Panc1 (cell line): ENCODE measurements around the gene RBL1. TPM values are rescaled to one million over a fixed set of nuclear protein-coding genes. Genes with fewer than 3 reads are reported as not detected.

ENCODE experiments used
- ATAC-seq: fragments of 200-7000 bp; cut with Tn5 transposase; 2 replicates; pipeline ENCODE4 v1.9.1; 2020; ENCODE audit warnings: mild to moderate bottlenecking, moderate library complexity
- BruUV-seq: library from RNA; stranded (reverse); fragments of 400-500 nt; replicated peaks from 2 replicates; lab custom pipeline; 2021; lab: Mats Ljungman, UMichigan
- CTCF ChIA-PET: fragments of 300-600 bp; sonication (Branson Sonifier 250); formaldehyde crosslinking; loops from one replicate; lab custom pipeline; 2022; ENCODE audit warnings: antibody characterized with exemption; lab: Charles Lee
- POLR2A ChIA-PET: fragments of 300-600 bp; sonication (Branson Sonifier 250); formaldehyde crosslinking; loops from one replicate; lab custom pipeline; 2022; ENCODE audit warnings: antibody characterized with exemption; lab: Charles Lee
- DNase-seq: peaks from one replicate; pipeline ENCODE4 v3.0.0-alpha.2; 2010; ENCODE audit warnings: low read depth, low spot score
- H3K27ac ChIP-seq: 2 replicates; pipeline ENCODE4 v1.5.1; 2011; ENCODE audit warnings: mild to moderate bottlenecking, low read length, inconsistent platforms
- H3K27me3 ChIP-seq: fragments of 200-500 bp; sonication (Bioruptor generic); 2 replicates; pipeline ENCODE4 v1.6.0; 2014; ENCODE audit warnings: low read length, inconsistent platforms; ENCODE audit not compliant: control insufficient read depth, insufficient read depth
- H3K36me3 ChIP-seq: fragments of 200-500 bp; sonication (Bioruptor generic); 2 replicates; pipeline ENCODE4 v1.5.1; 2014; ENCODE audit warnings: inconsistent platforms, mild to moderate bottlenecking, low read length, moderate library complexity; ENCODE audit not compliant: control insufficient read depth, insufficient read depth
- H3K4me1 ChIP-seq: 2 replicates; pipeline ENCODE4 v1.5.1; 2011; ENCODE audit warnings: inconsistent platforms, mild to moderate bottlenecking, low read length, moderate library complexity; ENCODE audit not compliant: control insufficient read depth, insufficient read depth
- H3K4me3 ChIP-seq, 2 experiments: 2 replicates each; pipeline ENCODE4 v1.5.1; 2011 to 2012; ENCODE audit warnings: low read depth in 2 of 2, low read length in 2 of 2, mild to moderate bottlenecking in 2 of 2, inconsistent platforms in 1 of 2, moderate library complexity in 1 of 2
- H3K9me3 ChIP-seq: fragments of 200-500 bp; sonication (Bioruptor generic); 2 replicates; pipeline ENCODE4 v1.5.1; 2014; ENCODE audit warnings: low read depth, mild to moderate bottlenecking, inconsistent platforms, low read length, moderate library complexity; ENCODE audit not compliant: control insufficient read depth, insufficient read depth
- POLR2AphosphoS5 ChIP-seq: IDR thresholded peaks from 2 replicates; pipeline ENCODE4 v1.6.1; 2012; ENCODE audit warnings: mild to moderate bottlenecking, low read depth, low read length, moderate library complexity
- SIN3A ChIP-seq: IDR thresholded peaks from 2 replicates; pipeline ENCODE4 v1.6.1; 2012; ENCODE audit warnings: low read depth, mild to moderate bottlenecking, low read length, moderate library complexity, borderline replicate concordance; ENCODE audit not compliant: insufficient read depth
- TCF7L2 ChIP-seq: IDR thresholded peaks from 2 replicates; pipeline ENCODE4 v1.6.1; 2011; ENCODE audit warnings: mild to moderate bottlenecking, low read depth, low read length, inconsistent platforms
- in situ Hi-C: cut with HindIII; loops from 2 replicates; pipeline ENCODE4 v1.10.0; 2016; ENCODE audit warnings: low sequenced_read_pairs, low pct_unique_long_range_greater_than_20kb
- intact Hi-C: fragments of 100-400 bp; cut with micrococcal nuclease; formaldehyde crosslinking; loops from one replicate; pipeline ENCODE4 v1.10.0; 2022; ENCODE audit not compliant: unreplicated experiment
- total RNA-seq: library from RNA; stranded (reverse); gene quantifications from one replicate; pipeline ENCODE4 v1.2.1, GENCODE V29; 2021; ENCODE audit not compliant: unreplicated experiment
- TF ChIP-seq, protein P1 (sequence below), 2 experiments: IDR thresholded peaks; 2 replicates each; pipeline ENCODE4 v1.6.1; 2011 to 2012; ENCODE audit warnings: low read depth in 2 of 2, control low read depth in 1 of 2, low read length in 1 of 2, mild to moderate bottlenecking in 1 of 2, moderate library complexity in 1 of 2; ENCODE audit not compliant: insufficient read depth in 1 of 2
- TF ChIP-seq, protein P2 (sequence below): fragments of 450-650 bp; IDR thresholded peaks from 2 replicates; pipeline ENCODE4 v1.5.1; 2017; ENCODE audit warnings: mild to moderate bottlenecking

RBL1 gene
- total RNA-seq, 1 experiment from 2014 or later = 14.0 TPM

DNA sequence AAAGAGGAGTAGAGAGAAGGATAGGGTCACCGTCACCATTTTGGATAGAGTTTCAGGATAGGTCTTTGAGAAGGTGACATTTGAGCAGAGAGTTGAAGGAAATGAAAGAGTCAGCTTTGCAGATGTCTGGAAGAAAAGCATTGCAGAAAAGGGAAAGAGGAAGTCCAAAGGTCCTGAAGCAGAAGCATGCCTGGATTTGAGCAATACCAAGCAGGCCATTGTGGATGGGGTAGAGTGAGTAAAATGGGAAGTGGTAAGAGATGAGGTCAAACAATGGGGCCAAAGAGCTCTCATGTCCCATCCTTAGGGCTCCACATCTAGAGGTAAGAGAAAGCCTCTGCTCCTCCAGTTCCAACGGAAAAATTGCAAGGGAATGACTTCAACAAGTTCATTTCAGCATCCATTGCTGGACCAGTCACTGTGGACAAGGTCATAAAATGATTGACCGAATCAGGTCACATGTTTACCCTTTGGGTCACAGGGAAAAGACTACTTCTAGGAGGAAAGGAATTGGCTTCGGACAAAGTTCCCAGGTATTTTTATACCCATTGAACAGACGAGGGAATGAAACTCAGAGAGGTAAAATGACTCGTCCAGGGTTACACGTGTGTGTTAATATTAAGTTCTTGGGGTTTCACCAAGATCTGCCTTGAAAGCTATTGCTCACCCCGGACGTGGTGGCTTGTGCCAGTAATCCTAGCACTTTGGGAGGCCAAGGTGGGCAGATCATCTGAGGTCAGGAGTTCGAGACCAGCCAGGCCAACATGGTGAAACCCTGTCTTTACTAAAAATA lies 137.7 kb downstream of the RBL1 start:
- in situ Hi-C loops (no loop called here), intact Hi-C loops (no loop called here)
- H3K27me3 ChIP-seq = no peaks in the 10 kb centered on the region
- ATAC-seq = no peak
- no peak overlapping the region for H3K27ac ChIP-seq
- H3K4me3 ChIP-seq = no peak overlapping the region
- H3K36me3 ChIP-seq = no peaks in the 10 kb centered on the region
- BruUV-seq = no TSS peak
- no peak for DNase-seq
- CTCF ChIA-PET = no interaction called here
- H3K4me1 ChIP-seq = no peaks in the 10 kb centered on the region; the same call in 1 of the 2 replicates
- POLR2A ChIA-PET = interaction anchor here (0.5 kb wide), 1 partner anchor 9 kb away, joined by 3 read pairs; no protein-coding TSS in a partner anchor
- peaks cover 3% of the 10 kb centered on the region; the same call in 1 of the 2 replicates for H3K9me3 ChIP-seq
- TF ChIP-seq SIN3A (no peak), POLR2AphosphoS5 (no peak), TCF7L2 (no peak)
- TF ChIP-seq, protein P1, sequence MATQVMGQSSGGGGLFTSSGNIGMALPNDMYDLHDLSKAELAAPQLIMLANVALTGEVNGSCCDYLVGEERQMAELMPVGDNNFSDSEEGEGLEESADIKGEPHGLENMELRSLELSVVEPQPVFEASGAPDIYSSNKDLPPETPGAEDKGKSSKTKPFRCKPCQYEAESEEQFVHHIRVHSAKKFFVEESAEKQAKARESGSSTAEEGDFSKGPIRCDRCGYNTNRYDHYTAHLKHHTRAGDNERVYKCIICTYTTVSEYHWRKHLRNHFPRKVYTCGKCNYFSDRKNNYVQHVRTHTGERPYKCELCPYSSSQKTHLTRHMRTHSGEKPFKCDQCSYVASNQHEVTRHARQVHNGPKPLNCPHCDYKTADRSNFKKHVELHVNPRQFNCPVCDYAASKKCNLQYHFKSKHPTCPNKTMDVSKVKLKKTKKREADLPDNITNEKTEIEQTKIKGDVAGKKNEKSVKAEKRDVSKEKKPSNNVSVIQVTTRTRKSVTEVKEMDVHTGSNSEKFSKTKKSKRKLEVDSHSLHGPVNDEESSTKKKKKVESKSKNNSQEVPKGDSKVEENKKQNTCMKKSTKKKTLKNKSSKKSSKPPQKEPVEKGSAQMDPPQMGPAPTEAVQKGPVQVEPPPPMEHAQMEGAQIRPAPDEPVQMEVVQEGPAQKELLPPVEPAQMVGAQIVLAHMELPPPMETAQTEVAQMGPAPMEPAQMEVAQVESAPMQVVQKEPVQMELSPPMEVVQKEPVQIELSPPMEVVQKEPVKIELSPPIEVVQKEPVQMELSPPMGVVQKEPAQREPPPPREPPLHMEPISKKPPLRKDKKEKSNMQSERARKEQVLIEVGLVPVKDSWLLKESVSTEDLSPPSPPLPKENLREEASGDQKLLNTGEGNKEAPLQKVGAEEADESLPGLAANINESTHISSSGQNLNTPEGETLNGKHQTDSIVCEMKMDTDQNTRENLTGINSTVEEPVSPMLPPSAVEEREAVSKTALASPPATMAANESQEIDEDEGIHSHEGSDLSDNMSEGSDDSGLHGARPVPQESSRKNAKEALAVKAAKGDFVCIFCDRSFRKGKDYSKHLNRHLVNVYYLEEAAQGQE (IDR thresholded peaks at IDR 0.05; ENCODE audit: insufficient read depth in 1 of 2, low read depth in 2 of 2, low read length in 1 of 2) = no peak
- TF ChIP-seq, protein P2, sequence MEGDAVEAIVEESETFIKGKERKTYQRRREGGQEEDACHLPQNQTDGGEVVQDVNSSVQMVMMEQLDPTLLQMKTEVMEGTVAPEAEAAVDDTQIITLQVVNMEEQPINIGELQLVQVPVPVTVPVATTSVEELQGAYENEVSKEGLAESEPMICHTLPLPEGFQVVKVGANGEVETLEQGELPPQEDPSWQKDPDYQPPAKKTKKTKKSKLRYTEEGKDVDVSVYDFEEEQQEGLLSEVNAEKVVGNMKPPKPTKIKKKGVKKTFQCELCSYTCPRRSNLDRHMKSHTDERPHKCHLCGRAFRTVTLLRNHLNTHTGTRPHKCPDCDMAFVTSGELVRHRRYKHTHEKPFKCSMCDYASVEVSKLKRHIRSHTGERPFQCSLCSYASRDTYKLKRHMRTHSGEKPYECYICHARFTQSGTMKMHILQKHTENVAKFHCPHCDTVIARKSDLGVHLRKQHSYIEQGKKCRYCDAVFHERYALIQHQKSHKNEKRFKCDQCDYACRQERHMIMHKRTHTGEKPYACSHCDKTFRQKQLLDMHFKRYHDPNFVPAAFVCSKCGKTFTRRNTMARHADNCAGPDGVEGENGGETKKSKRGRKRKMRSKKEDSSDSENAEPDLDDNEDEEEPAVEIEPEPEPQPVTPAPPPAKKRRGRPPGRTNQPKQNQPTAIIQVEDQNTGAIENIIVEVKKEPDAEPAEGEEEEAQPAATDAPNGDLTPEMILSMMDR = no peak

DNA sequence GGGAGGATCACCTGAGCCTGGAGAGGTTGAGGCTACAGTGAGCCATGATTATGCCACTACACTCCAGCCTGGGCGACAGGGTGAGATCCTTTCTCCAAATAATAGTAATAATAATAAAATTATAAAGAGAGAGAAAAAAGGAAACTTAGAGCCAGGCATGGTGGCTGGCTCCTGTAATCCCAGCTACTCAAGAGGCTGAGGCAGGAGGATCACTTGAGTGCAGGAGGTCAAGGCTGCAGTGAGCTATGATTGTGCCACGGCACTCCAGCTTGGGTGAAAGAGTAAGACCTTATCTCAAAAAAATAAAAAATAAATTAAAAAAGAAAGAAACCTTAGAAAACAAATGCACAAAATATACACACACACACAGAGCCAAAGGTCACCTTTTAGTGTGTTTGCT lies 139.1 kb downstream of the RBL1 start:
- BruUV-seq = no TSS peak
- Histone ChIP-seq H3K36me3 (no peaks in the 10 kb centered on the region), H3K4me3 (no peak overlapping the region), H3K9me3 (no peaks in the 10 kb centered on the region), H3K27ac (no peak overlapping the region), H3K4me1 (peaks cover 5% of the 10 kb centered on the region; the same call in 1 of the 2 replicates), H3K27me3 (no peaks in the 10 kb centered on the region)
- in situ Hi-C loops = no loop called here
- ChIA-PET POLR2A (interaction anchor here (0.6 kb wide), 1 partner anchor 232 kb away, joined by 3 read pairs; no protein-coding TSS in a partner anchor), CTCF (no interaction called here)
- no peak for ATAC-seq
- DNase-seq = no peak
- TF ChIP-seq POLR2AphosphoS5 = no peak
- intact Hi-C loops = no loop called here

DNA sequence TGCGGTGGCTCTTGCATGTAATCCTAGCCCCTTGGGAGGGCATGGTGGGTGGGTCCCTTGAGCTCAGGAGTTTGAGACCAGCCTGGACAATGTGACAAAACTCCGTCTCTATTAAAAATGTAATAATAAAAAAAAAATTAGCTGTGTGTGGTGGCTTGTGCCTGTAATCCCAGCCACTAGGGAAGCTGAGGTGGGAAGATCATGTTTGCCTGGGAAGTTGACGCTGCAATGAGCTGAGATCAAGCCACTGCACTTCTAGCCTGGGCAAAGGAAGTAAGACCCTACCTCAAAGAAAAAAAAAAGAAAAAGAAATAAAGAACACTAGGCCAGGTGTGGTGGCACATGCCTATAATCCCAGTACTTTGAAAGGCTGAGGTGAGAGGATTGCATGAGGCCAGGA lies 139.8 kb downstream of the RBL1 start:
- intact Hi-C loops (no loop called here), in situ Hi-C loops (no loop called here)
- no TSS peak for BruUV-seq
- DNase-seq (no peak), ATAC-seq (no peak)
- Histone ChIP-seq H3K27ac (no peak overlapping the region), H3K4me3 (no peak overlapping the region), H3K27me3 (no peaks in the 10 kb centered on the region), H3K36me3 (no peaks in the 10 kb centered on the region), H3K4me1 (peaks cover 5% of the 10 kb centered on the region; the same call in 1 of the 2 replicates), H3K9me3 (no peaks in the 10 kb centered on the region)
- TF ChIP-seq, protein P2 = no peak
- TF ChIP-seq TCF7L2 = no peak
- no peak for TF ChIP-seq POLR2AphosphoS5
- no peak for TF ChIP-seq SIN3A
- TF ChIP-seq, protein P1 (IDR thresholded peaks at IDR 0.05; ENCODE audit: insufficient read depth in 1 of 2, low read depth in 2 of 2, low read length in 1 of 2) = no peak
- CTCF ChIA-PET = interaction anchor here (0.5 kb wide), 1 partner anchor 36 kb away, joined by 3 read pairs; no protein-coding TSS in a partner anchor
- POLR2A ChIA-PET = no interaction called here
